Stimulated activated CD4-positive, alpha-beta T cell treated with anti-CD3 and anti-CD28 coated beads, Interleukin-12 subunit alpha, Interleukin-12 subunit beta, amount 100 ng/mL, for 4 hours (primary cell): ENCODE results near the gene SLC25A10.

Experiments used
- DNase-seq: peaks from one replicate; pipeline ENCODE4 v3.0.0-alpha.2; 2020

SLC25A10 gene

GRCh38 chr17:81687770-81688541 is 24.1 kb upstream of the SLC25A10 start:
- no peak for DNase-seq

GRCh38 chr17:81688616-81689015 is 23.5 kb upstream of the SLC25A10 start:
- no peak for DNase-seq

GRCh38 chr17:81690066-81690465 is 22.0 kb upstream of the SLC25A10 start:
- DNase-seq = no peak

GRCh38 chr17:81690549-81690948 is 21.5 kb upstream of the SLC25A10 start:
- no peak for DNase-seq

GRCh38 chr17:81691196-81691595 is 20.9 kb upstream of the SLC25A10 start:
- DNase-seq = no peak

GRCh38 chr17:81691608-81692007 is 20.5 kb upstream of the SLC25A10 start:
- DNase-seq = no peak

GRCh38 chr17:81693509-81694210 is 18.4 kb upstream of the SLC25A10 start:
- DNase-seq = no peak

GRCh38 chr17:81694810-81695209 is 17.3 kb upstream of the SLC25A10 start:
- DNase-seq = no peak

GRCh38 chr17:81695211-81695610 is 16.9 kb upstream of the SLC25A10 start:
- no peak for DNase-seq

- no peak for DNase-seq
These were observed 16.3 kb upstream of the SLC25A10 start for GRCh38 chr17:81695801-81696200.

GRCh38 chr17:81696218-81696941 is 15.7 kb upstream of the SLC25A10 start:
- no peak for DNase-seq

GRCh38 chr17:81697261-81698044 is 14.6 kb upstream of the SLC25A10 start:
- no peak for DNase-seq

- DNase-seq = no peak
These were observed 11.5 kb upstream of the SLC25A10 start for GRCh38 chr17:81700353-81701287.

GRCh38 chr17:81701288-81702071 is 10.6 kb upstream of the SLC25A10 start:
- DNase-seq = no peak

- peak; percentile 85 for DNase-seq
These were observed 8.9 kb upstream of the SLC25A10 start, which contains the start of gene MRPL12 for GRCh38 chr17:81702934-81703746. Gene MRPL12 (plus strand): TSS chr17:81703367. CDS start chr17:81703502, 135 bp downstream.

- no peak for DNase-seq
These were observed 8.1 kb upstream of the SLC25A10 start for GRCh38 chr17:81703747-81704654.

- no peak for DNase-seq
These were observed 6.4 kb upstream of the SLC25A10 start for GRCh38 chr17:81705518-81706231.

- no peak for DNase-seq
These were observed 5.9 kb upstream of the SLC25A10 start for GRCh38 chr17:81706232-81706611.
